Astrocyte (in vitro differentiated cells and primary cell): ENCODE measurements around the gene NCEH1.
A peak's percentile ranks its signal among the peaks of the same experiment; 100 is the strongest.

ENCODE experiments used
- EZH2 ChIP-seq: IDR thresholded peaks from 2 replicates; pipeline ENCODE4 v1.6.1; 2012; ENCODE audit warnings: mild to moderate bottlenecking, low read length, inconsistent platforms; ENCODE audit not compliant: insufficient read depth
- TF ChIP-seq, protein P1 (sequence below): IDR thresholded peaks from 2 replicates; pipeline ENCODE4 v1.5.1; 2011; ENCODE audit warnings: low read depth, mild to moderate bottlenecking, inconsistent platforms, low read length, moderate library complexity; ENCODE audit not compliant: insufficient read depth

DNA sequence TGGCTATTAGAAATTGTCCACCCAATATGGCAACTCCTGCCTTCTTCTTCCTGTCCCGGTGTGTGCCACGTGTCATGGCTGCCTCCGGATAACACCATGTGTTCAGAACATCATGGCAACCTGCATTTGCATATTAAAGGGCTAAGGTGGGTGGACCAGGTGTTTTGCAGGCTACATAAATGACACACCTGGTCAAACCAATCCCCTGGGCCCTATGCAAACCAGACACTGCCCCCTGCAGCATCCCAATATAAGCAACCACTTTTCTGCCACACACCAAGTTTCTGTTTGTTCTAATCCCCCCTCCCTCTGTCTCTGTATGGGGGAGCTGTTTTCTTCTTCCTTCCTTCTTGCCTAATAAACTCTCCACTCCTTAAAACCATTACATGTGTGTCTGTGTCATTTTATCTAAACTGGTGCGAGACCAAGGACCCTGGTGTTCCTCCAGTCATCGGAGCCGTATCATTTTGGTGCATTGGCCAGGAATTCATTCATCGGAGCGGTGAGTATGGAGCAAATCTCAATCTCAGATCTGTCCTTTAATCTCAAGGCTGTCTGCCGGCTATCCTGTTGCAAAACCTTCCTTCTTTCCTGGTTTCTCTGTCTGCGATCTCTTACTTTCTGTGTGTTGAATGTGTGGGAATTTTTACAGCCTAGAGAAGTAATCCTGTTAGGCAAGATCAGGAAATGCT, 44.5 kb downstream of the NCEH1 start:
- TF ChIP-seq, protein P1, sequence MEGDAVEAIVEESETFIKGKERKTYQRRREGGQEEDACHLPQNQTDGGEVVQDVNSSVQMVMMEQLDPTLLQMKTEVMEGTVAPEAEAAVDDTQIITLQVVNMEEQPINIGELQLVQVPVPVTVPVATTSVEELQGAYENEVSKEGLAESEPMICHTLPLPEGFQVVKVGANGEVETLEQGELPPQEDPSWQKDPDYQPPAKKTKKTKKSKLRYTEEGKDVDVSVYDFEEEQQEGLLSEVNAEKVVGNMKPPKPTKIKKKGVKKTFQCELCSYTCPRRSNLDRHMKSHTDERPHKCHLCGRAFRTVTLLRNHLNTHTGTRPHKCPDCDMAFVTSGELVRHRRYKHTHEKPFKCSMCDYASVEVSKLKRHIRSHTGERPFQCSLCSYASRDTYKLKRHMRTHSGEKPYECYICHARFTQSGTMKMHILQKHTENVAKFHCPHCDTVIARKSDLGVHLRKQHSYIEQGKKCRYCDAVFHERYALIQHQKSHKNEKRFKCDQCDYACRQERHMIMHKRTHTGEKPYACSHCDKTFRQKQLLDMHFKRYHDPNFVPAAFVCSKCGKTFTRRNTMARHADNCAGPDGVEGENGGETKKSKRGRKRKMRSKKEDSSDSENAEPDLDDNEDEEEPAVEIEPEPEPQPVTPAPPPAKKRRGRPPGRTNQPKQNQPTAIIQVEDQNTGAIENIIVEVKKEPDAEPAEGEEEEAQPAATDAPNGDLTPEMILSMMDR: peak; percentile 7
- TF ChIP-seq EZH2: no peak
